IMR-90 (cell line): ENCODE measurements around the gene NOC2L. TPM values are rescaled to one million over a fixed set of nuclear protein-coding genes. Genes with fewer than 3 reads are reported as not detected.

Experiments used
- ATAC-seq: fragments of 200-7000 bp; cut with Tn5 transposase; 2 replicates; pipeline ENCODE4 v1.9.1; 2020; ENCODE audit warnings: low read depth, mild to moderate bottlenecking, moderate library complexity
- BruUV-seq: library from RNA; stranded (reverse); fragments of 400-500 nt; replicated peaks from 2 replicates; lab custom pipeline; 2021; lab: Mats Ljungman, UMichigan
- CTCF ChIA-PET: fragments of 300-600 bp; formaldehyde crosslinking; extraction: SDS; loops from one replicate; lab custom pipeline; 2021; ENCODE audit warnings: antibody characterized with exemption; lab: Yijun Ruan, JAX
- POLR2A ChIA-PET: fragments of 300-600 bp; sonication (Branson Sonifier 250); formaldehyde crosslinking; loops from one replicate; lab custom pipeline; 2022; ENCODE audit warnings: antibody characterized with exemption; ENCODE audit not compliant: unreplicated experiment; lab: Charles Lee
- DNase-seq: peaks from one replicate; pipeline ENCODE4 v3.0.0; 2013
- H2AFZ ChIP-seq: replicated peaks from 2 replicates; pipeline ENCODE3; 2013; ENCODE audit warnings: low read length, mild to moderate bottlenecking; ENCODE audit not compliant: poor library complexity
- H2AK5ac ChIP-seq: 2 replicates; pipeline ENCODE4 v1.6.1; 2013; ENCODE audit warnings: low read depth, low read length, inconsistent platforms
- H2AK9ac ChIP-seq: replicated peaks from 2 replicates; pipeline ENCODE3; 2013; ENCODE audit warnings: mild to moderate bottlenecking, low read depth, low read length, moderate library complexity; ENCODE audit not compliant: poor library complexity
- H2BK120ac ChIP-seq: 2 replicates; pipeline ENCODE4 v1.6.1; 2013; ENCODE audit warnings: low read depth, low read length, inconsistent platforms
- H2BK15ac ChIP-seq: 3 replicates; pipeline ENCODE4 v1.6.1; 2013; ENCODE audit warnings: low read depth, low read length, inconsistent platforms
- H2BK20ac ChIP-seq: 2 replicates; pipeline ENCODE4 v1.6.1; 2013; ENCODE audit warnings: low read depth, mild to moderate bottlenecking, inconsistent platforms, low read length, moderate library complexity
- H2BK5ac ChIP-seq: 2 replicates; pipeline ENCODE4 v1.6.1; 2013; ENCODE audit warnings: mild to moderate bottlenecking, low read depth, low read length, inconsistent platforms; ENCODE audit not compliant: poor library complexity, severe bottlenecking
- H3K14ac ChIP-seq: replicated peaks from 2 replicates; pipeline ENCODE4 v1.6.1; 2013; ENCODE audit warnings: low read depth, low read length, inconsistent platforms
- H3K18ac ChIP-seq: 2 replicates; pipeline ENCODE4 v1.6.1; 2013; ENCODE audit warnings: low read depth, low read length, control low read depth
- H3K23ac ChIP-seq: 2 replicates; pipeline ENCODE4 v1.6.1; 2013; ENCODE audit warnings: low read depth, low read length, inconsistent platforms
- H3K27ac ChIP-seq: 2 replicates; pipeline ENCODE4 v1.5.1; 2013; ENCODE audit warnings: mild to moderate bottlenecking, control low read depth, low read length; ENCODE audit not compliant: insufficient read depth
- H3K27me3 ChIP-seq: 2 replicates; pipeline ENCODE4 v1.6.1; 2013; ENCODE audit warnings: low read length; ENCODE audit not compliant: control insufficient read depth, insufficient read depth
- H3K36me3 ChIP-seq: 2 replicates; pipeline ENCODE4 v1.6.1; 2013; ENCODE audit warnings: low read length, mixed read lengths; ENCODE audit not compliant: control insufficient read depth, insufficient read depth
- H3K4ac ChIP-seq: 2 replicates; pipeline ENCODE4 v1.6.1; 2013; ENCODE audit warnings: low read depth, low read length, inconsistent platforms
- H3K4me1 ChIP-seq: 2 replicates; pipeline ENCODE4 v1.6.1; 2013; ENCODE audit warnings: low read length, mixed read lengths; ENCODE audit not compliant: control insufficient read depth, insufficient read depth
- H3K4me2 ChIP-seq: 2 replicates; pipeline ENCODE4 v1.6.1; 2013; ENCODE audit warnings: low read depth, mild to moderate bottlenecking, control low read depth, low read length, moderate library complexity
- H3K4me3 ChIP-seq: 2 replicates; pipeline ENCODE4 v1.5.1; 2013; ENCODE audit warnings: low read depth, mild to moderate bottlenecking, control low read depth, low read length, moderate library complexity; ENCODE audit not compliant: insufficient read depth
- H3K56ac ChIP-seq: 2 replicates; pipeline ENCODE4 v1.6.1; 2013; ENCODE audit warnings: low read length, inconsistent platforms; ENCODE audit not compliant: insufficient read depth; ENCODE audit errors: extremely low read depth
- H3K79me1 ChIP-seq, 2 experiments: 2 replicates each; pipeline ENCODE4 v1.6.1; 2013; ENCODE audit warnings: low read length in 2 of 2, inconsistent platforms in 1 of 2, low read depth in 1 of 2
- H3K9ac ChIP-seq: 2 replicates; pipeline ENCODE4 v1.6.1; 2013; ENCODE audit warnings: low read depth, low read length, control low read depth
- H3K9me1 ChIP-seq: 2 replicates; pipeline ENCODE4 v1.6.1; 2013; ENCODE audit warnings: low read length, inconsistent platforms; ENCODE audit not compliant: insufficient read depth
- H3K9me3 ChIP-seq: 2 replicates; pipeline ENCODE4 v1.6.1; 2013; ENCODE audit warnings: low read length; ENCODE audit not compliant: control insufficient read depth, insufficient read depth
- H4K20me1 ChIP-seq: 2 replicates; pipeline ENCODE4 v1.6.1; 2013; ENCODE audit warnings: low read length, inconsistent platforms; ENCODE audit not compliant: insufficient read depth
- H4K5ac ChIP-seq: 2 replicates; pipeline ENCODE4 v1.6.1; 2013; ENCODE audit warnings: mild to moderate bottlenecking, low read depth, low read length, control low read depth
- H4K8ac ChIP-seq, 2 experiments: 2 replicates each; pipeline ENCODE4 v1.6.1; 2013; ENCODE audit warnings: low read depth in 2 of 2, low read length in 2 of 2, control low read depth in 1 of 2, inconsistent platforms in 1 of 2
- H4K91ac ChIP-seq: 2 replicates; pipeline ENCODE4 v1.6.1; 2013; ENCODE audit warnings: low read depth, low read length, inconsistent platforms; ENCODE audit not compliant: insufficient read depth
- FOS ChIP-seq: fragments of 150-350 bp; IDR thresholded peaks from 2 replicates; pipeline ENCODE4 v1.6.1; 2016; ENCODE audit warnings: low read depth, low read length
- MXI1 ChIP-seq: IDR thresholded peaks from 2 replicates; pipeline ENCODE4 v1.6.1; 2012; ENCODE audit warnings: low read depth, mild to moderate bottlenecking, low read length, moderate library complexity, borderline replicate concordance
- POLR2A ChIP-seq: IDR thresholded peaks from 2 replicates; pipeline ENCODE4 v1.6.1; 2012; ENCODE audit warnings: mild to moderate bottlenecking, low read depth, low read length
- WGBS, 2 experiments: methylation state at CpG; one replicate each; pipeline versions ENCODE4 v1.1.5 to v1.1.7; 2013; ENCODE audit warnings: missing lambda C conversion rate in 2 of 2; ENCODE audit not compliant: insufficient read length in 1 of 2; ENCODE audit errors: extremely low coverage in 2 of 2; 5-methylcytosine and 5-hydroxymethylcytosine counted together
- dilution Hi-C: fragments of 300-500 bp; cut with HindIII; formaldehyde crosslinking; loops from one replicate; pipeline ENCODE4 v1.14.3; 2018; ENCODE audit warnings: low sequenced_read_pairs; ENCODE audit not compliant: unreplicated experiment
- in situ Hi-C: fragments of 300-500 bp; cut with MboI; formaldehyde crosslinking; loops from 3 replicates; pipeline ENCODE4 v1.14.3; 2019; ENCODE audit warnings: low sequenced_read_pairs, inconsistent platforms, mixed read lengths
- intact Hi-C: fragments of 100-400 bp; cut with micrococcal nuclease; formaldehyde crosslinking; loops from 2 replicates; pipeline ENCODE4 v1.10.0; 2022
- polyA plus RNA-seq, 3 experiments: library from polyadenylated mRNA; depleted of rRNA; stranded (reverse); fragments of >200 nt; gene quantifications; 2 replicates each; pipeline ENCODE4 v1.2.3, GENCODE V29; 2012; ENCODE audit warnings: low replicate concordance in 1 of 3
- total RNA-seq: library from RNA; depleted of rRNA; stranded (reverse); fragments of >200 nt; gene quantifications from 2 replicates; pipeline ENCODE4 v1.2.3, GENCODE V29; 2012
- TF ChIP-seq, protein P1 (sequence below): fragments of 150-350 bp; IDR thresholded peaks from 2 replicates; pipeline ENCODE4 v1.6.1; 2017; ENCODE audit warnings: mild to moderate bottlenecking, antibody characterized with exemption, low read length, low read depth

NOC2L gene
- total and polyA plus RNA-seq, 2 of the 4 experiments (the other 2 are of a cell fraction): 74.2 to 106 TPM

DNA sequence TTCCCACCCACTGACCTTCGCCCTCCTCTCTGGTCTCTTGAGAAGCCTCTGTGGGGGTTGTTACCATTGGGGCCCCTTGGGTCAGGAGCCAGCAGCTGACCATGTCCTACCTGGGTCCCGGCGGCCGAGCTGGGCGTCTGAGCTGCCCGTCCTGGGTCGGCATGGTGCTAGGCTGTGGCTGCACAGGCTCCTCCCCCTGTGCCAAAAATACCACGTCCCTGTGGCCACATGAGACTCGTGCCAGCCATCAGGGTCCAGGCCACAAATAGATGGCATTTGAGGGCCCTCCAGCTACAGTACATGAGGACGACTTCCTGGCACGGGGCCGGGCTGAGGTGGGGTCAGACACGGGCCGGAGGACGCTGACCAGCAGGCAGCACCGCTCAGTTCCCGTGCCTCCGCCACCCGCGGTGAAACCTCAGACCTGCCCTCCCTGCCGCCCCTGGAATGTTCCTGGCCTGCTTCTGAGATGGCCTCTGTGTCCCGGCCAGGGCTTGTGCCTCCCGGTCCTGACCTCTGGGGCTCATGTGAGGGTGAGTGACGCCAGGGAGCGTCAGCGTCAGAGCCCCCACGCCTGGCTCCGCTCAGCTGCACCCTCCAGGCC is 23.0 kb upstream of the NOC2L start, which contains the start of gene PERM1:
TSS of gene PERM1 (minus strand) at position 139 of the 604 bp plus-strand sequence. CDS start 1,064 bp downstream, outside the sequence.
- dilution Hi-C loops: no loop called here
- H2AFZ ChIP-seq: peak within 1 kb of the TSS; percentile 14
- no TSS peak for BruUV-seq
- no peaks in the 10 kb centered on the region for H3K9me3 ChIP-seq
- ChIA-PET CTCF (no interaction called here), POLR2A (no interaction called here)
- DNase-seq (no peak), ATAC-seq (no peak)
- H2BK20ac ChIP-seq: no peak within 1 kb of the TSS
- no peak within 1 kb of the TSS for H4K91ac ChIP-seq
- H2BK15ac ChIP-seq: no peak within 1 kb of the TSS
- H2AK9ac ChIP-seq: peak within 1 kb of the TSS; percentile 37
- H3K23ac ChIP-seq: no peak within 1 kb of the TSS
- in situ Hi-C loops: no loop called here
- no peak within 1 kb of the TSS for H2BK120ac ChIP-seq
- no peak within 1 kb of the TSS; the same call in 1 of the 2 replicates for H2AK5ac ChIP-seq
- no peak within 1 kb of the TSS for H3K18ac ChIP-seq
- H3K56ac ChIP-seq: no peak within 1 kb of the TSS
- no peak within 1 kb of the TSS for H4K5ac ChIP-seq
- no peak within 1 kb of the TSS for H3K14ac ChIP-seq
- H4K20me1 ChIP-seq: no peaks in the 10 kb centered on the region; the same call in 1 of the 2 replicates
- H3K27ac ChIP-seq: no peak within 1 kb of the TSS
- H4K8ac ChIP-seq: no peak within 1 kb of the TSS
- H3K27me3 ChIP-seq: peaks cover 5% of the 10 kb centered on the region; the same call in 1 of the 2 replicates
- no peak within 1 kb of the TSS for H3K4me3 ChIP-seq
- H2BK5ac ChIP-seq: no peak within 1 kb of the TSS
- no peak within 1 kb of the TSS for H3K4ac ChIP-seq
- H3K79me1 ChIP-seq: no peaks in the 10 kb centered on the region
- TF ChIP-seq FOS (no peak), POLR2A (no peak; the same call in 1 of the 2 replicates), MXI1 (no peak)
- TF ChIP-seq, protein P1, sequence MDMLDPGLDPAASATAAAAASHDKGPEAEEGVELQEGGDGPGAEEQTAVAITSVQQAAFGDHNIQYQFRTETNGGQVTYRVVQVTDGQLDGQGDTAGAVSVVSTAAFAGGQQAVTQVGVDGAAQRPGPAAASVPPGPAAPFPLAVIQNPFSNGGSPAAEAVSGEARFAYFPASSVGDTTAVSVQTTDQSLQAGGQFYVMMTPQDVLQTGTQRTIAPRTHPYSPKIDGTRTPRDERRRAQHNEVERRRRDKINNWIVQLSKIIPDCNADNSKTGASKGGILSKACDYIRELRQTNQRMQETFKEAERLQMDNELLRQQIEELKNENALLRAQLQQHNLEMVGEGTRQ: no peak
- no peaks in the 10 kb centered on the region for H3K9me1 ChIP-seq
- no peak within 1 kb of the TSS for H3K9ac ChIP-seq
- H3K4me1 ChIP-seq: no peaks in the 10 kb centered on the region
- H3K4me2 ChIP-seq: no peak within 1 kb of the TSS
- 72% methylated on average over 20 of the region's 28 CpGs; no CpG with 5 or more reads in 1 of the 2 experiments for WGBS, 2 experiments
- H3K36me3 ChIP-seq: no peaks in the 10 kb centered on the region
- intact Hi-C loops: loop anchor here (5.0 kb wide), 1 partner anchor 250 kb away; the partner anchor contains the start of genes B3GALT6 and SDF4
